ENCODE measurements around the gene LSM8. TPM values are rescaled to one million over a fixed set of nuclear protein-coding genes. Genes with fewer than 3 reads are reported as not detected.

Gene LSM8
- total RNA-seq, 2 donors from 2014 or later = 47.9 to 61.4 TPM

DNA sequence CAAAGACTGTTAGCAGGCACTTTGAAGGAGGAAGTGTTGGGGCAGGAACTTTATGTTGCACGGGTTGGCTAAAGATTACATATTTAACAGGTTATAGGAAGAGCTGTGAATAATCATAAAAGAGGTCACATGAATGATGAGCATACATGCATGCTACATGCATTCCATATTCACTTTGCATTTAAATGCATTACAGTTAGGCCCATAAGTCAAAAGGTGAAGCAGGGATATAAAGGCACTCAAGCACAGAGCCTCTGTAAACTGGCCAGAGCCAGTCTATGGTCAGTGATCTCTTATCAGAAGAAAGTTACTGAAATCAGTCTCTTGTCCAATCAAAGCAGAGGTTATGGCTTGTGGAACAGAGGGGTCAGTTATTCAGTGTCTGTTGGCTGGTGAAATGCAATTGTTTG, 33.3 kb downstream of the LSM8 start:
- H3K36me3 Mint-ChIP-seq (ENCODE audit: low read depth) = no peaks in the 10 kb centered on the region
- Histone ChIP-seq H3K4me3 (ENCODE audit: low read length) (no peak overlapping the region), H3K36me3 (ENCODE audit: control insufficient read depth, insufficient read depth, low read length) (no peaks in the 10 kb centered on the region), H3K9ac (ENCODE audit: extremely low read depth, low read length, poor library complexity, severe bottlenecking) (no peak overlapping the region), H3K9me3 (ENCODE audit: control insufficient read depth, low read length) (peaks cover 7% of the 10 kb centered on the region), H3K27ac (ENCODE audit: low read depth, low read length) (no peak overlapping the region), H3K27me3 (ENCODE audit: control insufficient read depth, insufficient read depth, low read length, poor library complexity, severe bottlenecking) (no peaks in the 10 kb centered on the region), H3K4me1 (ENCODE audit: control insufficient read depth, insufficient read depth, low read length) (no peaks in the 10 kb centered on the region)
- H3K27me3 Mint-ChIP-seq (ENCODE audit: insufficient read depth) = peaks cover 3% of the 10 kb centered on the region
- 91% methylated on average over 1 of the region's 1 CpG; no CpG with 5 or more reads in 1 of the 2 experiments for WGBS, 2 experiments (ENCODE audit: insufficient coverage in 1 of 2, insufficient read length in 1 of 2)
- TF ChIP-seq, protein P1, sequence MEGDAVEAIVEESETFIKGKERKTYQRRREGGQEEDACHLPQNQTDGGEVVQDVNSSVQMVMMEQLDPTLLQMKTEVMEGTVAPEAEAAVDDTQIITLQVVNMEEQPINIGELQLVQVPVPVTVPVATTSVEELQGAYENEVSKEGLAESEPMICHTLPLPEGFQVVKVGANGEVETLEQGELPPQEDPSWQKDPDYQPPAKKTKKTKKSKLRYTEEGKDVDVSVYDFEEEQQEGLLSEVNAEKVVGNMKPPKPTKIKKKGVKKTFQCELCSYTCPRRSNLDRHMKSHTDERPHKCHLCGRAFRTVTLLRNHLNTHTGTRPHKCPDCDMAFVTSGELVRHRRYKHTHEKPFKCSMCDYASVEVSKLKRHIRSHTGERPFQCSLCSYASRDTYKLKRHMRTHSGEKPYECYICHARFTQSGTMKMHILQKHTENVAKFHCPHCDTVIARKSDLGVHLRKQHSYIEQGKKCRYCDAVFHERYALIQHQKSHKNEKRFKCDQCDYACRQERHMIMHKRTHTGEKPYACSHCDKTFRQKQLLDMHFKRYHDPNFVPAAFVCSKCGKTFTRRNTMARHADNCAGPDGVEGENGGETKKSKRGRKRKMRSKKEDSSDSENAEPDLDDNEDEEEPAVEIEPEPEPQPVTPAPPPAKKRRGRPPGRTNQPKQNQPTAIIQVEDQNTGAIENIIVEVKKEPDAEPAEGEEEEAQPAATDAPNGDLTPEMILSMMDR (conservative IDR thresholded peaks at IDR 0.05) = no peak
- no peak overlapping the region for H3K4me3 Mint-ChIP-seq
- no peak overlapping the region for H3K27ac Mint-ChIP-seq
- H3K4me1 Mint-ChIP-seq = no peaks in the 10 kb centered on the region
- H3K9me3 Mint-ChIP-seq = peaks cover 7% of the 10 kb centered on the region
- no peak for DNase-seq

DNA sequence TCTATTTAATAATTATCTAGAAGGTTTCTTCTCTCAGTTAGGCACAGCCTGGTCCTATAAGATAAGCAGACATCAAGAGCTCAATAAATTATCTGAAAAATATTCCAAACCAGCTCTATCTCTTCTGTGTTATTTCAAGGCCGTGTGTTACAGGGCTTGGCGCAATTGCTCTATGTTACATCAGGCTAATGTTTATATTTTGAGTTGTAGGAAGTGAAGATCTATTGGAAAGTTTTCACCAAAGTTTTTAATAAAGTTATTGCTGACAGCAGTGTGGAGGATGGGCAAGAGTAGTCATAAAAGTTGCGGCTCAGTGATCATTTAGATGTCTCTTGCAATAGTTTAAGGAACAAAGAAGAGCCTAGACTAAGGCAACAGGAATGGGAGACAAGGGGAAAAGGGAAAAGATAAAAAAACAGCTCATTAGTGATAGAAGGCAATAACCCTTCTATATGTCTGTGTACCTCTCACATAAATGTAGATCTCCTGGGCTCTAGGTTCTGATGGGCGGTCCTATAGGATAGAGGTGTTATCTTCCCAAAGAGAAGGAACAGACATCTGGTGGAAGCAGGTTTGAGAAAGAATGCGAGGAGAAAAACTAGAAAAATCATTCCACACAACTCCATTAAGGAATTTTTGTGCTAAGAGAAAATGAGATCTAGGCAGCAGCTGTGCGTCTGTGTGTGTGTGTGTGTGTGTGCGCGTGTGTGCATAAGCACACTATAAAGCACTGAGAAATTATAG, 34.6 kb downstream of the LSM8 start:
- TF ChIP-seq, protein P1 (conservative IDR thresholded peaks at IDR 0.05) = no peak
- H3K4me3 Mint-ChIP-seq = no peak overlapping the region
- no peak for DNase-seq
- no peaks in the 10 kb centered on the region for H3K4me1 Mint-ChIP-seq
- no peaks in the 10 kb centered on the region for H3K36me3 Mint-ChIP-seq (ENCODE audit: low read depth)
- H3K27me3 Mint-ChIP-seq (ENCODE audit: insufficient read depth) = peaks cover 3% of the 10 kb centered on the region
- Histone ChIP-seq H3K27me3 (ENCODE audit: control insufficient read depth, insufficient read depth, low read length, poor library complexity, severe bottlenecking) (no peaks in the 10 kb centered on the region), H3K36me3 (ENCODE audit: control insufficient read depth, insufficient read depth, low read length) (no peaks in the 10 kb centered on the region), H3K4me1 (ENCODE audit: control insufficient read depth, insufficient read depth, low read length) (no peaks in the 10 kb centered on the region), H3K27ac (ENCODE audit: low read depth, low read length) (no peak overlapping the region), H3K9ac (ENCODE audit: extremely low read depth, low read length, poor library complexity, severe bottlenecking) (no peak overlapping the region), H3K9me3 (ENCODE audit: control insufficient read depth, low read length) (peaks cover 7% of the 10 kb centered on the region), H3K4me3 (ENCODE audit: low read length) (no peak overlapping the region)
- H3K27ac Mint-ChIP-seq = no peak overlapping the region
- WGBS, 2 experiments (ENCODE audit: insufficient coverage in 1 of 2, insufficient read length in 1 of 2) = 76 to 87% methylated on average over 5 to 8 of the region's 8 CpGs
- peaks cover 5% of the 10 kb centered on the region for H3K9me3 Mint-ChIP-seq

DNA sequence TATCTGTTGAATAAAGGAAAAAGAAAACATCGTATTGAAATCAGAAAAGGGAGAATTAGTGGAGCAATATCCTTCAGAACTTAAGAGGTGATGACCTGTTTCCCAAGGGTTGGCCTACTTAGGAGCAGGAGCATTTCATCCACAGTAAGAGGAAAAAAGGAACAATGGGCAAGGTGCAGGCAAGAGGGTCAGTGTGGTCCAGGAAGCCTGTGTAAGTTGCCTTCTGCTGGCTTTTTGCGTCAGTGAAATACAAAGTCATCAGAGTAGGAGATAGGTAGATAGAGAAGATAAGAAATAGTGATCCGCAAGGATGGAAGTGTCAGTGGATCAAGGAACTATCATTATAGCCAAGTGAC, 35.2 kb downstream of the LSM8 start:
- H3K4me1 Mint-ChIP-seq = no peaks in the 10 kb centered on the region
- H3K9me3 Mint-ChIP-seq = peaks cover under 1% of the 10 kb centered on the region
- Histone ChIP-seq H3K36me3 (ENCODE audit: control insufficient read depth, insufficient read depth, low read length) (no peaks in the 10 kb centered on the region), H3K4me3 (ENCODE audit: low read length) (no peak overlapping the region), H3K9ac (ENCODE audit: extremely low read depth, low read length, poor library complexity, severe bottlenecking) (no peak overlapping the region), H3K4me1 (ENCODE audit: control insufficient read depth, insufficient read depth, low read length) (no peaks in the 10 kb centered on the region), H3K9me3 (ENCODE audit: control insufficient read depth, low read length) (peaks cover 7% of the 10 kb centered on the region), H3K27me3 (ENCODE audit: control insufficient read depth, insufficient read depth, low read length, poor library complexity, severe bottlenecking) (no peaks in the 10 kb centered on the region), H3K27ac (ENCODE audit: low read depth, low read length) (no peak overlapping the region)
- no peak overlapping the region for H3K27ac Mint-ChIP-seq
- TF ChIP-seq, protein P1 (conservative IDR thresholded peaks at IDR 0.05) = no peak
- H3K27me3 Mint-ChIP-seq (ENCODE audit: insufficient read depth) = peaks cover 3% of the 10 kb centered on the region
- H3K4me3 Mint-ChIP-seq = no peak overlapping the region
- 96 to 100% methylated on average over 2 to 3 of the region's 3 CpGs for WGBS, 2 experiments (ENCODE audit: insufficient coverage in 1 of 2, insufficient read length in 1 of 2)
- no peak for DNase-seq
- H3K36me3 Mint-ChIP-seq (ENCODE audit: low read depth) = no peaks in the 10 kb centered on the region
